ENCODE data around the gene ITPR3.

- TF ChIP-seq, protein P1, sequence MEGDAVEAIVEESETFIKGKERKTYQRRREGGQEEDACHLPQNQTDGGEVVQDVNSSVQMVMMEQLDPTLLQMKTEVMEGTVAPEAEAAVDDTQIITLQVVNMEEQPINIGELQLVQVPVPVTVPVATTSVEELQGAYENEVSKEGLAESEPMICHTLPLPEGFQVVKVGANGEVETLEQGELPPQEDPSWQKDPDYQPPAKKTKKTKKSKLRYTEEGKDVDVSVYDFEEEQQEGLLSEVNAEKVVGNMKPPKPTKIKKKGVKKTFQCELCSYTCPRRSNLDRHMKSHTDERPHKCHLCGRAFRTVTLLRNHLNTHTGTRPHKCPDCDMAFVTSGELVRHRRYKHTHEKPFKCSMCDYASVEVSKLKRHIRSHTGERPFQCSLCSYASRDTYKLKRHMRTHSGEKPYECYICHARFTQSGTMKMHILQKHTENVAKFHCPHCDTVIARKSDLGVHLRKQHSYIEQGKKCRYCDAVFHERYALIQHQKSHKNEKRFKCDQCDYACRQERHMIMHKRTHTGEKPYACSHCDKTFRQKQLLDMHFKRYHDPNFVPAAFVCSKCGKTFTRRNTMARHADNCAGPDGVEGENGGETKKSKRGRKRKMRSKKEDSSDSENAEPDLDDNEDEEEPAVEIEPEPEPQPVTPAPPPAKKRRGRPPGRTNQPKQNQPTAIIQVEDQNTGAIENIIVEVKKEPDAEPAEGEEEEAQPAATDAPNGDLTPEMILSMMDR (IDR thresholded peaks at IDR 0.05), result no peak
- TF ChIP-seq EP300 (IDR thresholded peaks at IDR 0.05), result no peak
These were observed 41.9 kb downstream of the ITPR3 start for GRCh38 chr6:33663028-33663427.

Data from sigmoid colon (tissue), 4 donors.